ENCODE measurements around the gene SNAP91.

Gene SNAP91

GRCh38 chr6:83536647-83537589 is 172.0 kb downstream of the SNAP91 start:
- no peak for DNase-seq

DNA sequence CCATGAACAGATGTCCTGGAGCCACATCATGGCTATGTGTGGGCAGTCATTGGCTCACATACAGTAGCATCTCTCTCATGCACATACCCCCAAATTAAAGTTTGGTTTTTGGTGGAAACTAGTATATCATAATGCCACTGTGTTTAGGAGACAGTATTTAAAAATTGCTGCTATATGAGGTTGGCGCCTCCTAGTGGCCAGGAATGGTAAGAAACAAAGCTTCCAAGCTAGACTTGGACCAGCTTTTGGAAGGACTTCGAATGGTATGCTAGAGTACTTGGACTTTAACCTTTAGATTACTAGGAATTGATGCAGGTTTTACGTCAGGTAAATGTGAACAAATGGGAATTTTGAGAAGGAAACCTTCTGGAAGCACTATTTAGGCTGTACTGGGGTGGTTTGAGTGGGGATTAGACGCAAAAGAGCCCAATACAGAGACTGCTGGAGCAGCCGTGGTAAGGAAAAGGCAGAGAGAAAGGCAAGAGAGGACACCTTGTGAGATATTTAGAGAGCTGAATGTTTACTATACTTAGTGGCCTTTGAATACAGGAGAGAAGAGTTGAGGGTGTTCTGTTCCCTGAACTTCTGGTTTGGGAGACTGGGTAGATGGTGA is 172.8 kb downstream of the SNAP91 start:
- DNase-seq = peak; percentile 6

DNA sequence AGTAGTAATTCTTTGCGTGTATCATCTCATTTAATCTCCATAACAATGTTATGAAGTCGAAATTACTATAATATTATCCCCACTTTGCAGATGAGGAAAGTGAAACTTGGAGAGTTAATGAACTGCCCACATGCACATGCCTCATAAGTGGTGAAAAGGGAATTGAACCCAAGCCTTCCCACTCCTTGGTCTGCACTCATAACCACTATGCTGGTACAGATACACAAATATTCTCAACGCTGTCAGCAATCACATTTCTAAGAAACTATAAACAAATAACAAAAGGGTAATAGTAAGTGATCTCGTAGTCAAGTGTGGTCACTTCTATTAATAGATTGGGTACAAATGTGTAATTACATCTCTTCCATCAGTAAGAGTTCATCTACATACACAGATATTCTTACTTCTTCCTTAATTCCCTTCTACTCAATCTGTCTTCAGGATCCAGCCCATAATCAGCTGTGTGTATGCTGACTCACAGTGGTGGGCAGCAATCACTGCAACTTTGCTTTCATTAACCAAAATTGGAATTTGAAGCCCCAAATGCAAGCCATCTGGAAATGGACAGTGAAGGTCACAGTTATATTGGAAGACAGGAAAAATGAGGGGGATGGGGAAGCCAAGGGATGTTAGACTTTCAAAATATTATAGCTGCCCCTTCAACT is 190.0 kb downstream of the SNAP91 start:
- no peak for DNase-seq

GRCh38 chr6:83517500-83517899 is 191.4 kb downstream of the SNAP91 start:
- DNase-seq = no peak

DNA sequence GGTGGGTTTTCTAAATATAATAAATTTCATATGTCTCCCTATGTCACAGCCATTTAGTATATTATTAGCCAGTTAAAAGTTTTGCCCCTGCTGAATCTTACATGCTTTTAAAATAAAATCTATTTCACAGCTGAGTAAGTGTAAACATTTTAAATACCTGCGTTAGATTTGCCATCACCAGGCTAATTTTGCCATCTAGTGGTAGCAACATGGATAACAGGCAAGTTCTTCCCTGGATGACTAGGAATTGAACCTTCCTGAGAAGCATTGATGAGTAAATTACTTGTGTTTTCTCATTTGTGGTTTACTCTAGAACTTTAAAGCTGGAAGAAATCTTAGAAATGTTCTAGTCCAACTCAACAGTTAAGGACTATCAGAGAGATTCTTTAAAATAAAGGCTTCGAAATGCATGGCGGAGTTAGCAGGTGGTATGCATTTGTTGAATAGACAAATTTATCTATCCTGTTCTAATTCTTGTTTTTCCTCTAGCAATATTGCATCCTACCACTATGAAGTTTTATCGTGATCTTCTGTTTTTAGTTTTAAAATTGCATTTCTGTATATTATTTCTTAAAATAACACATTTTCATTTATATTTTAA is 193.9 kb downstream of the SNAP91 start:
- DNase-seq = peak; percentile 27

GRCh38 chr6:83514466-83514865 is 194.4 kb downstream of the SNAP91 start:
- DNase-seq = no peak

DNA sequence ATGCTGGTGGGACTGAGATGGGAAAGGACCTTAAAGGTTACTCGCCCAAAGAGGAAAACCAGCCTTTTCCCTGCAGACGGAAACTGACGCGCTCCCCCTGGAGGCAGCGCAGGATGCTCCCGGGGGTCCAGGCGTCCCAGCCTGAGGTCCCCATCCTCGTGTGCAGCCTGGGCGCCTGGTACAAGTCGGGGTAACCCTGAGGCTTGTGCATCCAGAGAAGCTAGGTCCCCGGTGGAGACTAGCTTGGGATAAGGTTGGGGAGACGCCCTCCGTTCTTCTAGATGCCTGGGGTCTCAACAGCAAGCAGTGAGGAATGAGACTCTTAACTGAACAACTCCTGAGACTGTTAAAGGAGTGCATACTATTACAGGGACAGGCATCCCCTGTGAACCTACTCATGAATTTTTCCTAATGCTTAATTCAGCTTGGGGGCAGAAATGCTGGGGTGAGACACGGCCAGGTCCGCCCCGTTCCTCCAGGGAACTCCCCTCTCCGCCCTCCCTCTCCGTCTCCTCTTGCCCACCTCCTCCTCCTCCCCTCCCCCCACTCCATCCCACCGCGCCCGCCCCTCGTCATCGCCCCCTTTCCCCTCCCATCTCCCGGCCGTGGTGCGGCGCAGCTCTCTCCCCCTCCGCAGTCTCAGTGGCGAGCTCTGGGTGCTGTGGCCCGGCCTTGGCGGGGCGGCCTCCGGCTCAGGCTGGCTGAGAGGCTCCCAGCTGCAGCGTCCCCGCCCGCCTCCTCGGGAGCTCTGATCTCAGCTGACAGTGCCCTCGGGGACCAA is 196.8 kb downstream of the SNAP91 start, which contains the start of gene PRSS35:
Gene PRSS35 (plus strand): TSS at position 634 of the 781 bp plus-strand sequence. CDS start 10,908 bp downstream, outside the sequence.
- peak; percentile 45 for DNase-seq

GRCh38 chr6:83511266-83511665 is 197.6 kb downstream of the SNAP91 start:
- no peak for DNase-seq

GRCh38 chr6:83510791-83511190 is 198.1 kb downstream of the SNAP91 start:
- DNase-seq = no peak

DNA sequence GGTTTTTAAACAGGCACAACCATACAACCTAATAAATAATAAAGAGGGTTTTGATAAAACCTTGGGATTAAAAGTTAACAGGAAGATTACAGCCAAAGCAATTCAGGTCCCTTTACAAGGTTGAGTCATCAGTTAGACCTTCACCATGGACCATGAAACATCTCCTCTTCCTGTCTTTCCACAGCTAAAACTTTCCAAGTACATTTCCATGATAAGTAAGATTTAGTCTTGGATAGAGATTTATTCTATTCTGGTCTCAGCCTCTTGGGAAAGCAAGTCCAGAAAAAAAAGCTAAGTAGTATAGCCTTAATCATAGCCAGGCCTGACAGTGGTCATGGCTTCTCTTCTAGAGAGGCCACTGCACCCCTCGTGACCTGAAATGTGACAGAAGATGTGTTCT is 199.5 kb downstream of the SNAP91 start:
- no peak for DNase-seq

- no peak for DNase-seq
These were observed 203.5 kb downstream of the SNAP91 start for GRCh38 chr6:83505356-83505755.
